Measurements from ENCODE around the gene RSPH1.

The RSPH1 gene

DNA sequence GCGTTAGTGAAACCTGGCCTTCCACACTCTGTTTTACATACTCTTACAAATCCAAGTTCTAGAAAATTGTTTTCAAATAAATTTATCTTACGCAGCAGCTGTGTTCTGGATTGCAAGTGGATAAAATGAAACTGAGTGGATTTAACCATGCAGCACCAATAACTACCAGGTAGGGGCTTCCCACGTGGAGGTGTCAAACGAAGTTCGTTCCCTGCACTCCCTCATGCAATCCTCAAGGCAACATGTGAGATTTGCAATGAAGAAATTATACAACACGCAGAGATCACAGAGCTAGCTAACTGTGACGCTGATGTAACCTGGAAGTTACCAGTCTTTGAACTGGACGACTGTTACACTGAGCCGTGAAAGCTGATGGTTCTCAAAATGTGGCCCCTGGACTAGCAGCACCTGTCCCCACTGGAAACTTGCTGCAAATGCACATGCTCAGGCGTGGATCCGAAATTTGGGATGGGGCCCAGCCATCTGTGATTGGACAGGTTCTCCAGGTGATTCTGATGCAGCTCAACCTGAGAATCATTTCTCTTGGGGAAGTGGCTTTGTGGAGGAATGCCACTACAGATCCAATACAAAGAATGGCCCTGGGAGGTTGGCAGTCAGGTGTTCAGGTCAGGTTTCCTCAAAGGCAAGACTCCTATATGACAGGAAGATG is 36.3 kb downstream of the RSPH1 start:
- in situ Hi-C loops (cut with MboI; ENCODE audit: low pct_unique_long_range_greater_than_20kb, low sequenced_read_pairs, unreplicated experiment) = no loop called here

DNA sequence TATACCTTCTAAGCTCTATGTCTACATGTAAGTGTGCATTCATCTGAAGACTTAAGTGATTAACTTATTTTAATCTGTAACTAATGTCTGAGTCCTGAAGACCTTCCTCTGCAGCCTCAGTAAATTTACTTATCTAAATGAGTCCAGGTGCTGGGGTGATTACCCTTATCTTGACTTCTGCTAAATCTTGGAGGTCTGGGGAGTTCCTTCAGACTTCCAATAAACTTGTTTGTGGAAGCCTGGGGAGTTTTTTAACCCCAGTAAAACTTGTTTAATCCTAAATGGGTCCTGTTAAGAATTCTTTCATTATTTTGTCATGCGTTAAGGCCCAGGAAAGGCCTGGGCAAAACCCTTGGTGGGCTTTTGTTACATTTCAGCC is 37.0 kb downstream of the RSPH1 start:
- in situ Hi-C loops (cut with MboI; ENCODE audit: low pct_unique_long_range_greater_than_20kb, low sequenced_read_pairs, unreplicated experiment) = no loop called here
- no peak for DNase-seq (ENCODE audit: low spot score)
- TF ChIP-seq, protein P1, sequence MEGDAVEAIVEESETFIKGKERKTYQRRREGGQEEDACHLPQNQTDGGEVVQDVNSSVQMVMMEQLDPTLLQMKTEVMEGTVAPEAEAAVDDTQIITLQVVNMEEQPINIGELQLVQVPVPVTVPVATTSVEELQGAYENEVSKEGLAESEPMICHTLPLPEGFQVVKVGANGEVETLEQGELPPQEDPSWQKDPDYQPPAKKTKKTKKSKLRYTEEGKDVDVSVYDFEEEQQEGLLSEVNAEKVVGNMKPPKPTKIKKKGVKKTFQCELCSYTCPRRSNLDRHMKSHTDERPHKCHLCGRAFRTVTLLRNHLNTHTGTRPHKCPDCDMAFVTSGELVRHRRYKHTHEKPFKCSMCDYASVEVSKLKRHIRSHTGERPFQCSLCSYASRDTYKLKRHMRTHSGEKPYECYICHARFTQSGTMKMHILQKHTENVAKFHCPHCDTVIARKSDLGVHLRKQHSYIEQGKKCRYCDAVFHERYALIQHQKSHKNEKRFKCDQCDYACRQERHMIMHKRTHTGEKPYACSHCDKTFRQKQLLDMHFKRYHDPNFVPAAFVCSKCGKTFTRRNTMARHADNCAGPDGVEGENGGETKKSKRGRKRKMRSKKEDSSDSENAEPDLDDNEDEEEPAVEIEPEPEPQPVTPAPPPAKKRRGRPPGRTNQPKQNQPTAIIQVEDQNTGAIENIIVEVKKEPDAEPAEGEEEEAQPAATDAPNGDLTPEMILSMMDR (IDR thresholded peaks at IDR 0.05; ENCODE audit: extremely low read depth, insufficient read depth, missing control alignments) = no peak

More for the DNA sequence above, 36.3 kb downstream of the RSPH1 start:
- DNase-seq (ENCODE audit: low spot score) = no peak
- TF ChIP-seq, protein P1 (IDR thresholded peaks at IDR 0.05; ENCODE audit: extremely low read depth, insufficient read depth, missing control alignments) = no peak

DNA sequence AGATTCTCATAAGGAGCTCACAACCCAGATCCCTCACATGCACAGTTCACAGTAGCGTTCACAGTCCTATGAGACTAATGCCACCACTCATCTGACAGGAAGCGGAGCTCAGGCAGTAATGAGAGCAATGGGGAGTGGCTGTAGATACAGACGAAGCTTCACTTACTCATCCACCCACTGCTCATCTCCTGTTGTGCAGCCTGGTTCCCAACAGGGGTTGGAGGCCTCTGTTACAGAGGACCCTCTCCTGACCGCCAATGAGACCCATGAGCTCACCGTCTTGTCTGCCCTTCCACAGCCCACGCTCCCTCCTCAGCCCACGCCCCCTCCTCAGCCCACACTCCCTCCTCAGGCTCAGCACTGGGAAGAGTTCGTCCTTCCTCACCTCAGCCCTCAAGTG is 39.6 kb downstream of the RSPH1 start:
- in situ Hi-C loops (cut with MboI; ENCODE audit: low pct_unique_long_range_greater_than_20kb, low sequenced_read_pairs, unreplicated experiment) = no loop called here
- no peak for DNase-seq (ENCODE audit: low spot score)
- TF ChIP-seq, protein P1 (IDR thresholded peaks at IDR 0.05; ENCODE audit: extremely low read depth, insufficient read depth, missing control alignments) = no peak

DNA sequence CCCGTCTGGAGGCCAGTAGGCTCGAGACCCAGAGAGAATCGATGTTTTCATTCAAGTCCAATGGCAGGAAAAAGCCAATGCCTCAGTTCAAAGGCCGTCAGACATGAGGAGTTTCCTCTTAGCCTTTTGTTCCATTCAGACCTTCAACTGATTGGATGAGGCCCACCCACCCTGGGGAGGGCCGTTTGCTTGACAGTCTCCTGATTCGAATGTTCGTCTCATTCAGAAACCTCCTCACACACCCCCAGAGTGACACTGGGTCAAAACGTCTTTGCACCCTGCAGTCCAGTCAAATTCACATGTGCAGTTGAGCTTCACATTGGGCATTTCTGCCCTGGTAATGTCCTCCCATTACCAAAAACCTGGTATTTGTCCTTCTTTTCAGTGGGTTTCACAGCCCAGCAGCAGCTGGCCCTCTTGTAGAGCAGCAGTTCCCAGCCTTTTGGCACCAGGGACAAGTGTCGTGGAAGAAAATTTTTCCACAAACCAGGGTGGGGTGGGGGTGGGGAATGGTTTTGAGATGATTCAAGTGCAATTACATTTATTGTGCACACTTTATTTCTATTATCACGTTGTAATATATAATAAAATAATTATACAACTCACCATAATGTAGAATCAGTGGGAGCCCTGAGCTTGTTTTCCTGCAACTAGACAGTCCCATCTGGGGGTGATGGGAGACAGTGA is 40.1 kb downstream of the RSPH1 start:
- TF ChIP-seq, protein P1 (IDR thresholded peaks at IDR 0.05; ENCODE audit: extremely low read depth, insufficient read depth, missing control alignments) = no peak
- DNase-seq (ENCODE audit: low spot score) = no peak
- in situ Hi-C loops (cut with MboI; ENCODE audit: low pct_unique_long_range_greater_than_20kb, low sequenced_read_pairs, unreplicated experiment) = no loop called here

DNA sequence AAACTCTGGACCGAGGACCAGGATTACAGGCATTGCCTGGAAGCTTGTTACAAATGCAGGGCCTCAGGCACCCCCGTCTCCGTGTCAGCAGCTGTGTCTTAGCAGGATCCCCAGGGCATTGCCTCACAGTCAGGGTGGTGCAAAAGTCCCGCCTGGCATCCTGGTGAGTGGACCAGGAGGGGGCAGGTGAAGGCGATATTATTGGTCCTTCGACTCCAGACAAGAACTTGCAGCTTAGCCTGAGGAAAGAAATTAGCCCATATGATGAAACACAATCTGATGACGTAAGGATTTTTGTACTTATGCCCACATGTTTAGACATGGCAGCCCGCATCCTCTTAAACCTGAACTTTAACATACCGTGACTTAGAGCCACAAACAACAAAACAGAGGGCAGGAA is 40.8 kb downstream of the RSPH1 start:
- no peak for DNase-seq (ENCODE audit: low spot score)
- in situ Hi-C loops (cut with MboI; ENCODE audit: low pct_unique_long_range_greater_than_20kb, low sequenced_read_pairs, unreplicated experiment) = no loop called here
- TF ChIP-seq, protein P1 (IDR thresholded peaks at IDR 0.05; ENCODE audit: extremely low read depth, insufficient read depth, missing control alignments) = no peak

DNA sequence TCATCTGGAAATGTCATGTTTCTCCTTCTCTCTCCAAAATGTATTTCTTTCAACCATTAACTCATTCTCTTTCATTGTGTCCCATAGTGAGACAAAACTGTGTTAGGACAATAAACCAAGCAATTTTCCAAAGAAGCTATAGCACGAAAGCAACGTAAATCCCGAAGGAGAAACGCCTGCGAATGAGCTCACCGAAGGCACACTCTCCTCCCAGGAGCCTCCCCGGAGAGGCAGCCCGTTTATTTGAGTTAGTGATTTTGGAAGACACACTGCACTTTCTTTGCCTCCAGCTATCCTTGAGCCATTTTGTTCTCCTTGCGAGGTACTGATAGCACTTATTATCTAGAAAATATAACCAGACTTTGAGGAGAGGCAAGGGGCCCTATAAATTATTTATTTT is 41.2 kb downstream of the RSPH1 start:
- TF ChIP-seq, protein P1 (IDR thresholded peaks at IDR 0.05; ENCODE audit: extremely low read depth, insufficient read depth, missing control alignments) = no peak
- in situ Hi-C loops (cut with MboI; ENCODE audit: low pct_unique_long_range_greater_than_20kb, low sequenced_read_pairs, unreplicated experiment) = no loop called here
- DNase-seq (ENCODE audit: low spot score) = no peak
